ENCODE data around the gene CCDC40. TPM values are rescaled to one million over a fixed set of nuclear protein-coding genes. Genes with fewer than 3 reads are reported as not detected.

The CCDC40 gene
- total and polyA plus RNA-seq, 2 donors = 0.57 to 1.5 TPM

DNA sequence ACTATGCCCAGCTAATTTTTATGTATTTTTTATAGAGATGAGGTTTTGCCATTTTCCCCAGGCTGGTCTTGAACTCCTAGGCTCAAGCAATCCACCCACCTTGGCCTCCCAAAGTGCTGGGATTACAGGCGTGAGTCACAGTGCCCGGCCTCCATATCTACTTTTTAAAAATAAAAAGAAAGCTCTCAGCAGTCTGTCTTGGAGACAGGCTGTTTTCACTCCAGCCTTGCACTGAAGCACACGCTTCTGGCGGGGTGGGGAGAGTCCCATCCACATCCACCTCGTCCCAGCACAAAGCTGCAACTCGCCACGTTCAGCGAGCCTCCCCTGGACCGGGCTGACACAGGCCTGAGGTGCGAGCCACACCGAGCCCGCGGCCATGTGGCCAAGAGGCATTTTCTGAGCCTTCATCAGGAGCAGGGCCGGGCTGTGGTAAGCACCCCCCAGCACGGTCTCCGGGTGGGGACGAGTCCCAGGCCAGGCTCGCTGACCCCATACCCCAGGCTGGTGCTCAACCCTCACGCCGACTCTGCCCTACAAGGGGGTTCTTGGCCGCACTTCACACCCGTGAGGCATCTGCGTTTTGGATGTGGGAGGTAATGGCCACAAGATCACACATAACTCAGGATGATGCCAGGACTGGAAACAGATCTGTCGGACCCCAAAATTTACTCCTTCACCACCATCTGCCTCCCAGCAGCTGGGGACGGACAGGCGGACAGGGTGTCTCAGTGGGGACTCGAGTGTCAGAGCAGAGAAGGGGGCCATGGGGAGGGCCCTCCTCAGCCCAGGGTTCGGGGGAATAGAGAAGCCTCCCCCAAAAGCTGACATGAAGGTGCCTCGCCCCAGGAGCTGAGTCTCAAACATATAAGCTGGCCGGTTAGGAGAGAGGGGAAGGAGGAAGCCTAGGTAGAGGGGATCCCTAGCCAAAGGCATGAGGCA lies 29.4 kb upstream of the CCDC40 start:
- WGBS = 97% methylated on average over 30 of the region's 30 CpGs
- Histone ChIP-seq H3K9me3 (ENCODE audit: control insufficient read depth in 2 of 2, insufficient read depth in 1 of 2, low read length in 1 of 2) (peaks cover 0 to 5% of the 10 kb centered on the region in 2 donors), H3K4me3 (ENCODE audit: low read length in 2 of 2) (no peak overlapping the region), H3K4me1 (ENCODE audit: control insufficient read depth in 2 of 2, insufficient read depth in 2 of 2, low read length in 2 of 2) (peaks cover 0 to 3% of the 10 kb centered on the region in 2 donors), H3K27me3 (ENCODE audit: control insufficient read depth in 2 of 2, insufficient read depth in 1 of 2, low read length in 1 of 2) (no peaks in the 10 kb centered on the region), H3K36me3 (ENCODE audit: control insufficient read depth in 2 of 2, insufficient read depth in 2 of 2, low read length in 1 of 2) (no peaks in the 10 kb centered on the region), H3K27ac (ENCODE audit: low read depth in 1 of 2, low read length in 1 of 2) (no peak overlapping the region)
- DNase-seq (ENCODE audit: low read depth in 6 of 9, low spot score in 9 of 9) = no peak

GRCh38 chr17:80007939-80008338 lies 28.5 kb upstream of the CCDC40 start:
- DNase-seq (ENCODE audit: low read depth in 6 of 9, low spot score in 9 of 9) = no peak
- Histone ChIP-seq H3K27ac (ENCODE audit: low read depth in 1 of 2, low read length in 1 of 2) (no peak overlapping the region), H3K27me3 (ENCODE audit: control insufficient read depth in 2 of 2, insufficient read depth in 1 of 2, low read length in 1 of 2) (no peaks in the 10 kb centered on the region), H3K4me3 (ENCODE audit: low read length in 2 of 2) (no peak overlapping the region), H3K4me1 (ENCODE audit: control insufficient read depth in 2 of 2, insufficient read depth in 2 of 2, low read length in 2 of 2) (peaks cover 0 to 3% of the 10 kb centered on the region in 2 donors), H3K9me3 (ENCODE audit: control insufficient read depth in 2 of 2, insufficient read depth in 1 of 2, low read length in 1 of 2) (peaks cover 0 to 5% of the 10 kb centered on the region in 2 donors), H3K36me3 (ENCODE audit: control insufficient read depth in 2 of 2, insufficient read depth in 2 of 2, low read length in 1 of 2) (no peaks in the 10 kb centered on the region)
- 91% methylated on average over 10 of the region's 10 CpGs for WGBS

DNA sequence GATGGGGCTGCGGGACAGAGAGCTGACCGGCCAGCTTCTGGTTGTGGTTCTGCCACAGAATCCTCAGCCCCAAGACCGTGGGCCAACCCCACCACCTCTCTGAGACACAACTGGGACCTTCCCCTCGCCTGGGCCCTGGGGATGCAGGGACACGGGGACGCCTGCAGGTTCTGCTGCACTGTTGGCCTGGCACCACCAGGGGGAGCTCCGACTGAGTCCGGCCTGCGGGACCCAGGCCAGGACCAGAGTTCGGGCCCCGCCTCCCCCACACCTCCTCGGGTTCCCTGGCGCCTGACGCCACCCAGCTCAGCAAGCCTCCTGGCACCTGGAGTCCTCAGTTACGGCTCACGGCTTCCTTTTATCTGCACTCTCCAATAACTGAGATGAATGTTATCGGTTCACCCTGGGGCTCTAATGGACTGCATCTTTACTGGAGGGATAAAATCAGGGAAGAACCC lies 28.0 kb upstream of the CCDC40 start:
- Histone ChIP-seq H3K4me1 (ENCODE audit: control insufficient read depth in 2 of 2, insufficient read depth in 2 of 2, low read length in 2 of 2) (peaks cover 0 to 3% of the 10 kb centered on the region in 2 donors), H3K27me3 (ENCODE audit: control insufficient read depth in 2 of 2, insufficient read depth in 1 of 2, low read length in 1 of 2) (no peaks in the 10 kb centered on the region), H3K9me3 (ENCODE audit: control insufficient read depth in 2 of 2, insufficient read depth in 1 of 2, low read length in 1 of 2) (peaks cover 0 to 5% of the 10 kb centered on the region in 2 donors), H3K27ac (ENCODE audit: low read depth in 1 of 2, low read length in 1 of 2) (no peak overlapping the region), H3K4me3 (ENCODE audit: low read length in 2 of 2) (no peak overlapping the region), H3K36me3 (ENCODE audit: control insufficient read depth in 2 of 2, insufficient read depth in 2 of 2, low read length in 1 of 2) (no peaks in the 10 kb centered on the region)
- peak in 3 of 9 donors; percentile 52 to 70 (median 61) for DNase-seq (ENCODE audit: low read depth in 6 of 9, low spot score in 9 of 9)
- 30% methylated on average over 17 of the region's 17 CpGs for WGBS

DNA sequence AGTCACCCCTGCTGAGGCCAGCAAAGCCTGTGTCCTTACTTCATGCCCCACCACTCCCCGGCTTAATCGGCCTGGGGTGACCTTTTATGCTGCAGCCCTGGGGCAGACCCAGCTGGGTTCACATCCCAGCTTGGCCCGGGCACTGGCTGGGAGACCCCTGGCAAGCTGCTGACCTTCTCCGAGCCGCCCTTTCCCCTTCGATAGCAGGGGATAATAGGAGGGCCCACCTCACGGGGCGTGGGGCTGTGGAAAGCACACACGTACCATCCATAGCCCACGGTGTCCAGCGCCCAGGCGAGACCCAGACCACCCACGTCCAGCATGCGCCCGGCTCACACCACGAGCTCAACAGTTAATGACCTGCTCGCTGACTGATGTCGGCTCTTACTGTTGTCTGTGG lies 27.6 kb upstream of the CCDC40 start:
- H3K27me3 ChIP-seq (ENCODE audit: control insufficient read depth in 2 of 2, insufficient read depth in 1 of 2, low read length in 1 of 2) = no peaks in the 10 kb centered on the region
- no peak for DNase-seq (ENCODE audit: low read depth in 6 of 9, low spot score in 9 of 9)
- H3K9me3 ChIP-seq (ENCODE audit: control insufficient read depth in 2 of 2, insufficient read depth in 1 of 2, low read length in 1 of 2) = peaks cover 0 to 5% of the 10 kb centered on the region in 2 donors
- H3K4me1 ChIP-seq (ENCODE audit: control insufficient read depth in 2 of 2, insufficient read depth in 2 of 2, low read length in 2 of 2) = peaks cover 0 to 3% of the 10 kb centered on the region in 2 donors
- H3K36me3 ChIP-seq (ENCODE audit: control insufficient read depth in 2 of 2, insufficient read depth in 2 of 2, low read length in 1 of 2) = no peaks in the 10 kb centered on the region
- no peak overlapping the region for H3K4me3 ChIP-seq (ENCODE audit: low read length in 2 of 2)
- no peak overlapping the region for H3K27ac ChIP-seq (ENCODE audit: low read depth in 1 of 2, low read length in 1 of 2)
- 96% methylated on average over 18 of the region's 18 CpGs for WGBS

DNA sequence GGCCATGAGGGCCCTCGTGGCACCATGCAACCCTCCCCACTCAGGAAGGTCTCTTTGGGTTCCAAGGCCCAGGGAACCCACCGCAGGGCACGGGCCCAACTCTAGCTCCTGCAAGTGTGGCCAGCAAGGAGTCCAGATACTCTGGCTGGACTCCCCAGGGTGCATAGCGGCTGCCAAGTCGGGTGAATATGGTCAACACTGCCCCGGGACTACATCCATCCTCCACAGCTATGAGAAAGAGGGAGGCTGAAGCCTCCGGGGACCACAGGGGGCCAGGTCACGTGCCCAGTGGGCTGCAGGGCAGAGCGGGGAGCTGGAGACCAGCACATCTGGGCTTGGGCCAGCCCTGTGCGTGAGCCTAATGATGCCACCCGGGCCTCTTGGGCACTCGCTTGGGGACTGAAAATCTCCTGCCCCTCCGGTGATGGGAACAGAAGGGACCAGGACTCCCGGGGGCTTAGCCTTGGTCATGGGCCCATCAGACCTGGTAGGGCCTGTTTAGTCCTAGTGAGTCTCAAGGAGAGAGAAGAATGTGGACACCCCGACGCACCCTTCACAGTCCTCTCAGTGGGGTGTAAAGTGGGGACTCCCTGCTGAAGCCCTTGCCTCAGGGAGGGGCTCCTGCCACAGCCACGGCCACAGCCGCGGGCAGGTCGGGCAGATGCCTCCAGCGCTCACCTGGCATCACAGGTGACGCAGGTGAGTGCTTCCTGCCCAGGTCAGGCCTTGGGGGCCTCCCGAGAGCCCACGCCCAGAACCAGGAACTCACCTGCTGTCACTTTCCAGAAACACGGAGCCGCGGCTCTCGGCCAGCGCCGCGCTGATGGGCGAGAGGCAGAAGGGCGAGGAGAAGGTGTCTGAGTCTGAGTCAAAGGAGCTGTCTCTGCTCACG lies 26.8 kb upstream of the CCDC40 start:
- Histone ChIP-seq H3K4me3 (ENCODE audit: low read length in 2 of 2) (no peak overlapping the region), H3K4me1 (ENCODE audit: control insufficient read depth in 2 of 2, insufficient read depth in 2 of 2, low read length in 2 of 2) (peaks cover 0 to 3% of the 10 kb centered on the region in 2 donors), H3K27me3 (ENCODE audit: control insufficient read depth in 2 of 2, insufficient read depth in 1 of 2, low read length in 1 of 2) (no peaks in the 10 kb centered on the region), H3K36me3 (ENCODE audit: control insufficient read depth in 2 of 2, insufficient read depth in 2 of 2, low read length in 1 of 2) (no peaks in the 10 kb centered on the region), H3K9me3 (ENCODE audit: control insufficient read depth in 2 of 2, insufficient read depth in 1 of 2, low read length in 1 of 2) (peaks cover 0 to 9% of the 10 kb centered on the region in 2 donors), H3K27ac (ENCODE audit: low read depth in 1 of 2, low read length in 1 of 2) (no peak overlapping the region)
- WGBS = 97% methylated on average over 34 of the region's 34 CpGs
- no peak for DNase-seq (ENCODE audit: low read depth in 6 of 9, low spot score in 9 of 9)

GRCh38 chr17:80010283-80010858 lies 26.1 kb upstream of the CCDC40 start:
- Histone ChIP-seq H3K27me3 (ENCODE audit: control insufficient read depth in 2 of 2, insufficient read depth in 1 of 2, low read length in 1 of 2) (no peaks in the 10 kb centered on the region), H3K4me3 (ENCODE audit: low read length in 2 of 2) (no peak overlapping the region), H3K9me3 (ENCODE audit: control insufficient read depth in 2 of 2, insufficient read depth in 1 of 2, low read length in 1 of 2) (peaks cover 0 to 10% of the 10 kb centered on the region in 2 donors), H3K27ac (ENCODE audit: low read depth in 1 of 2, low read length in 1 of 2) (no peak overlapping the region), H3K36me3 (ENCODE audit: control insufficient read depth in 2 of 2, insufficient read depth in 2 of 2, low read length in 1 of 2) (no peaks in the 10 kb centered on the region), H3K4me1 (ENCODE audit: control insufficient read depth in 2 of 2, insufficient read depth in 2 of 2, low read length in 2 of 2) (peaks cover 0 to 3% of the 10 kb centered on the region in 2 donors)
- 96% methylated on average over 33 of the region's 33 CpGs for WGBS
- no peak for DNase-seq (ENCODE audit: low read depth in 6 of 9, low spot score in 9 of 9)

DNA sequence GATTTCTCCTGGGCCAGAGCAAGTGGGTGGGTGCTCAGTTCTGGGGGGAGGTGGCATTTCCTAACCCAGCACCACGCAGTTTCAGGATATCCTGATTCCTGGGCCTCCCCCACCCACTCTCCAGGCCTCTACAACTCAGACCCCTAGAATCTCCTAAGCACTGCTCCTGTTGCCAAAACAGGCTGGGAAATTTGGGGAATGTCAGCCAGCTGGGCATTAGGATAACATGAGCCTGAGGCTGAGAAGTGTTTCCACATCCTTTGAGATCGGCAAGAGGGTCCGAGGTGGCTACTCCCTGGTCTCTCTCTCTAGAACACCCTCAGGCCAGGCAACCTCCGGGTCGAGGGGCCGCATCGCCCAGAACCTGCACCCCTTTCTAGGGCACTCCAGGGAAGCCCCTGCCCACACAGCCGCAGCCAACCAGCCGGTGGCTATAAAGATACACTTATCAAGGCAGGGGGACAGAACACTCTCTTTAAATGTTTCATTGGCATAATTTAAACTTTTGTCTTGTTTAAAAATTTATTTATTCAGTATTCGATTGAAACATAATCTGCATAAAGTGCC lies 24.4 kb upstream of the CCDC40 start:
- Histone ChIP-seq H3K27me3 (ENCODE audit: control insufficient read depth in 2 of 2, insufficient read depth in 1 of 2, low read length in 1 of 2) (no peaks in the 10 kb centered on the region), H3K4me1 (ENCODE audit: control insufficient read depth in 2 of 2, insufficient read depth in 2 of 2, low read length in 2 of 2) (peaks cover 0 to 3% of the 10 kb centered on the region in 2 donors), H3K27ac (ENCODE audit: low read depth in 1 of 2, low read length in 1 of 2) (no peak overlapping the region), H3K4me3 (ENCODE audit: low read length in 2 of 2) (no peak overlapping the region), H3K9me3 (ENCODE audit: control insufficient read depth in 2 of 2, insufficient read depth in 1 of 2, low read length in 1 of 2) (peaks cover 0 to 4% of the 10 kb centered on the region in 2 donors), H3K36me3 (ENCODE audit: control insufficient read depth in 2 of 2, insufficient read depth in 2 of 2, low read length in 1 of 2) (no peaks in the 10 kb centered on the region)
- DNase-seq (ENCODE audit: low read depth in 6 of 9, low spot score in 9 of 9) = no peak
- WGBS = 92% methylated on average over 10 of the region's 10 CpGs

GRCh38 chr17:80012765-80013741 lies 23.4 kb upstream of the CCDC40 start:
- peaks cover 0 to 4% of the 10 kb centered on the region in 2 donors for H3K9me3 ChIP-seq (ENCODE audit: control insufficient read depth in 2 of 2, insufficient read depth in 1 of 2, low read length in 1 of 2)
- 97% methylated on average over 33 of the region's 33 CpGs for WGBS
- H3K4me3 ChIP-seq (ENCODE audit: low read length in 2 of 2) = no peak overlapping the region
- H3K27me3 ChIP-seq (ENCODE audit: control insufficient read depth in 2 of 2, insufficient read depth in 1 of 2, low read length in 1 of 2) = no peaks in the 10 kb centered on the region
- peaks cover 0 to 3% of the 10 kb centered on the region in 2 donors for H3K4me1 ChIP-seq (ENCODE audit: control insufficient read depth in 2 of 2, insufficient read depth in 2 of 2, low read length in 2 of 2)
- H3K27ac ChIP-seq (ENCODE audit: low read depth in 1 of 2, low read length in 1 of 2) = no peak overlapping the region
- no peak for DNase-seq (ENCODE audit: low read depth in 6 of 9, low spot score in 9 of 9)
- H3K36me3 ChIP-seq (ENCODE audit: control insufficient read depth in 2 of 2, insufficient read depth in 2 of 2, low read length in 1 of 2) = no peaks in the 10 kb centered on the region

Data from thymus (tissue), 11 donors.